Loucy (cell line): ENCODE measurements around the gene EFS.

Source experiments
- CTCF ChIP-seq: fragments of 200-600 bp; sonication (generic); conservative IDR thresholded peaks from 2 replicates; pipeline ENCODE4 v1.5.1; 2014; ENCODE audit warnings: mild to moderate bottlenecking, antibody characterized with exemption, low read length
- EZH2phosphoT487 ChIP-seq: fragments of 200-600 bp; IDR thresholded peaks from 2 replicates; pipeline ENCODE4 v1.6.1; 2018; ENCODE audit warnings: antibody characterized with exemption, mild to moderate bottlenecking, moderate library complexity, borderline replicate concordance

DNA sequence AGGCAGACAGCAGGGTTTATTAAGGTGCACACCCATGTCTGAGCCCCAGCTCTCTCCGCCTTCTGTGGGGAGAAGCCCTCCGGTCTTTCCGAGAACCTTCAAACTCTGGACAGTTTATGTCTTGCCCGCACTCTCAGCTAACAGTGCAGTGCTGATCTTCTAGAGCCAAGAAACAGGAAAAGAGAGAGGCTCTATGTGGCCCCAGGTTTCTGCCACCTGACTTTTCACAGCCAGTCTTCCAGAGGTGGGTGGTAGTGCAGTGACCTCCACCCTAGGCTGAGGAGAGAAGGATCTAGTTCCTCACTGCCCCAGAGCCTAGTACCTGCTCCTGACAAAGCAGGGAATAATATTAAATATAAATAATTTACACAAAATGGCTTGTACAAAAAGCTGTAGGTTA is 8.3 kb downstream of the EFS start:
- TF ChIP-seq CTCF: no peak
- no peak for TF ChIP-seq EZH2phosphoT487
